Liver (tissue), 3 donors: ENCODE data around the gene STOM.

Experiments
- CTCF ChIP-seq: fragments of 150-350 bp; IDR thresholded peaks from 2 replicates; pipeline ENCODE4 v1.5.1; 2017; ENCODE audit warnings: improper control_type of control experiment, low read depth, low read length; ENCODE audit not compliant: missing input control
- GABPA ChIP-seq, 2 donors: IDR thresholded peaks in 1 of 2; conservative IDR thresholded peaks in 1 of 2; 2 replicates each; pipeline ENCODE4 v1.6.1; 2016; ENCODE audit warnings: antibody characterized with exemption in 2 of 2, mild to moderate bottlenecking in 1 of 2, moderate library complexity in 1 of 2
- RAD21 ChIP-seq, 2 donors: IDR thresholded peaks; 2 replicates each; pipeline ENCODE4 v1.6.1; 2016; ENCODE audit warnings: antibody characterized with exemption in 2 of 2, mild to moderate bottlenecking in 2 of 2
- REST ChIP-seq: IDR thresholded peaks from 2 replicates; pipeline ENCODE4 v1.6.1; 2016; ENCODE audit warnings: antibody characterized with exemption, mild to moderate bottlenecking
- RXRA ChIP-seq, 2 donors: IDR thresholded peaks; 2 replicates each; pipeline ENCODE4 v1.6.1; 2017 to 2018; ENCODE audit warnings: antibody characterized with exemption in 2 of 2, mild to moderate bottlenecking in 1 of 2
- TAF1 ChIP-seq: conservative IDR thresholded peaks from 2 replicates; pipeline ENCODE4 v1.6.1; 2016; ENCODE audit warnings: antibody characterized with exemption, mild to moderate bottlenecking
- ZBTB33 ChIP-seq: IDR thresholded peaks from 2 replicates; pipeline ENCODE4 v1.6.1; 2016; ENCODE audit warnings: antibody characterized with exemption
- donor health status: healthy.
- donor health status: healthy.

- TF ChIP-seq CTCF: no peak
- TF ChIP-seq ZBTB33: no peak
- no peak for TF ChIP-seq RXRA (IDR thresholded peaks at IDR 0.05)
- no peak for TF ChIP-seq TAF1
- no peak for TF ChIP-seq GABPA (IDR thresholded peaks at IDR 0.05 in 1 of 2, conservative IDR thresholded peaks at IDR 0.05 in 1 of 2)
- no peak for TF ChIP-seq RAD21 (IDR thresholded peaks at IDR 0.05)
- no peak for TF ChIP-seq REST
These were observed 64.6 kb downstream of the STOM start for GRCh38 chr9:121305269-121305994.
